Measurements from ENCODE around the gene ORC1. TPM values are rescaled to one million over a fixed set of nuclear protein-coding genes. Genes with fewer than 3 reads are reported as not detected.

ORC1 gene
- total RNA-seq, result 0.35 TPM
- long read RNA-seq, result 0 reads

DNA sequence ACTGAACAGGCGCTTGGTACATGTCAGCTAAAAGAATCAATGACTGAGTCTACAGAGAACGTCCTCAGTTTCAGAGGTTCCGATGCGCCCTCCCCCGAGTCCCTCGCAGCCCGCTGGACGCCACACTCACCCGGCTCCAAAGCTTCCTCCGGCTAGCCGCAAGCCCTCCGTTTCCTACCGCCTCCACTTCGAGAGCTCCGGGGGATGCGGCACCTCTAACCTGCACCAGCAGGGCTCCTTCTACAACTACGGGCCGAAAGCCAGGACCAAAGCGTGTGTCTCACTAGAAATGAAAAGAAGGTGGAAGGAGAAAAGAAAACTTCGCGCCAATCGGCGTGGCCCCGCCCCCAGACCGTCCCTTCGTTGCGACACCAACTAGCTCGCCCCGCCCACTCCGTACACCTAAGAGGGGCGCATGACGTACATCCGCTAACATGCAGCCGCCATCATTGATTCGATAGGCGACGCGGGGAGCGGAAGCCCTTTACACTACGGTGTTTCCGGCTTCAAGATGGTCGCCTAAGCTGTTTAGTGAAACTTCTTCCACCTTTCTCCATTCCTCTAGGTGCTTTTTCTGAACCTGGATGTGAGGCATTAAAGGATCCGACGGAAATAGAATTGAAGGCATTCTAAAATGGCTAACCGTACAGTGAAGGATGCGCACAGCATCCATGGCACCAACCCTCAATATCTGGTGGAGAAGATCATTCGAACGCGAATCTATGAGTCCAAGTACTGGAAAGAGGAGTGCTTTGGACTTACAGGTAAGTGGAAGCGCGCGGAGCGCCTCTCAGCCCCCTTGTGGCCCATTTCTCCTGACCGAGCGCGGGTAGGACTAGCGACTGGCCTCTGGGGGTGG is at the start of gene ORC1, which contains the start of gene PRPF38A:
TSS of gene ORC1 (minus strand) at position 308 of the 859 bp plus-strand sequence. CDS start 2,200 bp downstream, outside the sequence.
TSS of gene PRPF38A (plus strand) at position 487 of the 859 bp plus-strand sequence. CDS start at position 635, 148 bp downstream.
- DNase-seq (ENCODE audit: low spot score), result peak; percentile 98

DNA sequence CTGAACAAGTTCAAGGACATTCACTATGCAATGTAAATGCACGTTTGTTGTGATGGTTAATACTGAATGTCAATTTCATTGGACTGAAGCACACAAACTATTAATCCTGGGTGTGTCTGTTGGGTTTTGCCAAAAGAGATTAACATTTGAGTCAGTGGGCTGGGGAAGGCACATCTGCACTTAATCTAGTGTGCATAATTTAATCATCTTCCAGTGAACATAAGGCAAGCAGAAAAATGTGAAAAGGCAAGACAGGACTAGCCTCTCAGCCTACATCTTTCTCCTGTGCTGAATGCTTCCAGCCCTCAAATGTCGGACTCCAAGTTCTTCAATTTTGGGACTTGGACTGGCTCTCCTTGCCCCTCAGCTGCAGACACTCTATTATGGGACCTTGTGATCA is 40.2 kb upstream of the ORC1 start:
- DNase-seq (ENCODE audit: low spot score), result no peak

DNA sequence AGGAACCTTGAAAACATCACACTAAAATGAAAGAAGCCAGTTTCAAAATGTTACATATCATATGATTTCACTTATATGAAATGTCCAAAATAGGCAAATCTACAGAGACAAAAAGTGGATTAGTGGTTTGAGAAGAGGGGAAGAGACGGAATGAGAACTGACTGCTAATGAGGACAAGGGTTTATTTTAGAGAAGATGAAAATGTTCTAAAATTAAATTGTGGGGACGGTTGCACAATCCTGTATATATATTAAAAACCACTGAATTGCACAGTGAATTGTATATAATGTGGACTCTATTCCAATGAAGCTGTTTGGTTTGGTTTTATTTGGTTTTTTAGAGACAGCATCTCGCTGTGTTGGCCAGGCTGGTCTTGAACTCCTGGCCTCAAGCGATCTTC is 35.8 kb upstream of the ORC1 start:
- no peak for DNase-seq (ENCODE audit: low spot score)

DNA sequence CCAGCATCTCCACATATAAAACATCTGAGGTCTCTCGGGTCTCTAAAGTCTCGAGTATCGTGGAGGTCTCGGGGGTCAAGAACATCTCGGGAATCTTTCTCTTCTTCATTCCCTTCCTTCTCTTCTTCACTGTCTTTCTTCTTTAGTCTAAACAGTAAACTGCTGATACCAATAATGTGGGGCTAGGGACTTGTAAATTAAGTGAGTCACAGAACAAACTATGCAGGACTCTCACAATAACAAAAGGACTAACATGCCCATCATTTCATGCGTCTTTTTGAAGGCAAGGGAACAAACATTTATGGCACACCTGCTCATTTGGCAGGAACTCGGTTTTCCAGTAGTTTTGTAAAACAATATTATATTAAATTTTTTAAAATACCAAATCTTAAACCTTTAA is 32.6 kb upstream of the ORC1 start:
- DNase-seq (ENCODE audit: low spot score), result no peak

DNA sequence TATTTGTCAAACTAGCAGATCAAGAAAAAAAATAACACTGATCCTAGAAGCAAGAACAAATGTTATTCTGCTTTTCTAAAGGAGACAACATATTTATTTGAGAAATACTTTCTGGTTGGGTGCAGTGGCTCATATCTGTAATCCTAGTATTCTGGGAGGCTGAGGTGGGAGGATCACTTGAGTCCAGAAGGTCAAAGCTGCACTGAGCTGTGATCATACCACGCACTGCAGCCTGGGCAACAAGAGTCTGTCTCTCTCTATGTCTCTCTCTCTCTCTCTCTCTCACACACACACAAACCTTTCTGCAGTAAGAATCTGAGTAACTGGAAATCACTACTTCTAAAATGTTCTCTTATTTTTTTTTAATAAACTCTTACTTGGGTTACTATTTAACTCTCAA is 31.4 kb upstream of the ORC1 start:
- no peak for DNase-seq (ENCODE audit: low spot score)

DNA sequence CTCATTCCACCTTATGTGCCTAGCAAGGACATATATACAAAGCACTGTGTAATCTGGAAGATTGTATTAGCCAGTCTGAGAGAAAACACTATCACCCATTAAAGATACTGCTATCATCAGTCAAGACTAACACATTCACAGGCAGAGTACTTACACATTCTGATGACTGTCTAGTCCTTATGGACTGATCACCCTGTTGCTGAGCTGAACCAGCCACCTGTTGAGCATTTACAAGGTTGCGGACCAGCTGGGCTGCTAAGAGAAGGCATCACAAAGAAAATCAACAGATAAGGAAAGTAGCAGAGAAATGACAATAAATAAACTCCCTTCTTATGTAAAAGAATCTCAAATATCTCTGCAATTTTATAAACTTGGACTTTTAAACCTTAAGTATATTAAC is 31.0 kb upstream of the ORC1 start:
- DNase-seq (ENCODE audit: low spot score), result no peak

DNA sequence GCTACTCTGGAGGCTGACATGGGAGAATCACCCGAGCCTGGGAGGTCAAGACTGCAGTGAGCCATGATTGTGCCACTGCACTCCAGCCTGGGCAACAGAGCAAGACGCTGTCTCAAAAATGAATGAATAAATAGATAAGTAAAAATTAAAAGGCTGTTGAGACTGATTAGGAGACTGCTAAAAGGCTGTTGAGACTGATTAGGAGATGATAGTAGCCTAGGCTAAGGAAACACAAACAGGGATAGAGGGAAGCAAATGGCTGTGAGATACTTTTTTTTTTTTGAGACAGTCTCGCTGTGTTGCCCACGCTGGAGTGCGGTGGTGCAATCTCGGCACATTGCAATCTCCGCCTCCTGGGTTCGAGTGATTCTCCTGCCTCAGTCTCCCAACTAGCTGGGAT is 28.6 kb upstream of the ORC1 start:
- no peak for DNase-seq (ENCODE audit: low spot score)

DNA sequence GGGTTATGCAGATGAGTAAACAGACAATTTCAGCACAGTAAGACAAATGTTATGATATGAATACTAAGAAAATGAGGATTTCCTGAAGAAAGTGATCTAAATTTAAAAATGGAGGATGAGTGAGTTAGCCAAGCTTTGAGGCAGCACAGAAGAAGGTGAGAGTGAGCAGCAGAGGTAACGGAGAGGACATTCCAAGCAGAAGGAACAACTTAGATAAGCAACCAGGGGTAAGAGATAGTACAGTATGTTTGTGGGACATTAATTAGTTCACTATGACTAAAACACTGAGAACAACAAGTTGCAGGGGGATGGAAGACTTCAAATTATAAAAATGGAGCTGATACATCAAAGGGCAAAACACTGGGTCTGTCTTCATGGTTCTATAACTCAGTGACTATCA is 22.9 kb upstream of the ORC1 start:
- no peak for DNase-seq (ENCODE audit: low spot score)

DNA sequence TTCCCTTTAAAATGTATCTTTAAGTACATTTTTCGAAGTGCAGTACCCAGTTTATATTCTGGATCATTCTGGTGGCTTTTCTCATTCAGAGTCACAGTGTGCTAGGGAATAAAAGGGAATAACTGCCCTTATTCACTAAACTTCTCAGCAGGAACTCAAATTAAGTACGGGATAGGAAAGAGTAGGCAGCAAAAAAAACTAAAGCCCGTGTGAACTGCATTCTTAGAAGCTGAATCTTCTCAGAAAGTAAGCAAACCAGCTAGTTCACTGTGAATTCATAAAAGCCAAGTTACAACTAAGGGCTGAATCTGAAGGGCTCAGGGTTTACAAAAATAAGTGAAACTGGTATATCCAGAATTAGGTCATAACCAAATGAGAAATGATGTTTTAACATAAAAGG is 22.1 kb upstream of the ORC1 start:
- no peak for DNase-seq (ENCODE audit: low spot score)

DNA sequence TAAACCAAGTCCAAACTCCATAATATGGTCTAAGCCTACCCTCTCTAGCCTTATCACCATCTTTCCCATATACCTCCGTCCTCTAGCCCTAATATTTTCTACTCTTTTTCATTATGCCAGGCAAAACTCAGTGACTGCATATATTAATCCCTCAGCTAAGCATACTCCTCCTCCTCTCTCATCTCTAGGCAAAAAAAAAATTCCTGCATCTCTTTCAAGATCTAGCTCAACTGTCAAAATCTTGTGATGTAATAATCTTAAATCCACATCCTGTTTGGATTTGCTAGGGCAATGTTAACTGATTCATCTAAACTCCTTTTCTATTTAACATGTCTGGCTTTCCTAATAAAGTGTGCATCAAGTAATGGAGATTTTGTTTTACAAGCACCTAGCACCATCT is 20.6 kb upstream of the ORC1 start:
- no peak for DNase-seq (ENCODE audit: low spot score)

DNA sequence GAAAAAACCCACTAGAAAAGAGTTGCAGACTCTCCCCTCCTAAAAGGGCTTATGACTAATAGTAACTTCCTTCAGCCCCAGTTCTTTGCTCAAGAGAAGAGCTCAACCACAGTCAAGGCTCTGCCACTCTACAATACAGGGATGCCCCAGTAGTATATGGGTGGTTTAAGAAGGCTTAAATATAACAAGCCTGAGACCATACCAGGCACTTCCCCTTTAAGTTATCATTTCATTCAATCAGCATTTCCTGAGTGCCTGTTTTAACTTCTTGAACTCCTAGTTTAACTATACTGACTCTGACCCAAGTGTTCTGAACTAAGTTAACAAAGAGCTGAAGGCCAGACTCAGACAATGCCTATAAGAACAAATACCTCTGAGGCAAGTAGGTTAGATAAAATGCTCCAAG is 20.0 kb upstream of the ORC1 start:
- no peak for DNase-seq (ENCODE audit: low spot score)

DNA sequence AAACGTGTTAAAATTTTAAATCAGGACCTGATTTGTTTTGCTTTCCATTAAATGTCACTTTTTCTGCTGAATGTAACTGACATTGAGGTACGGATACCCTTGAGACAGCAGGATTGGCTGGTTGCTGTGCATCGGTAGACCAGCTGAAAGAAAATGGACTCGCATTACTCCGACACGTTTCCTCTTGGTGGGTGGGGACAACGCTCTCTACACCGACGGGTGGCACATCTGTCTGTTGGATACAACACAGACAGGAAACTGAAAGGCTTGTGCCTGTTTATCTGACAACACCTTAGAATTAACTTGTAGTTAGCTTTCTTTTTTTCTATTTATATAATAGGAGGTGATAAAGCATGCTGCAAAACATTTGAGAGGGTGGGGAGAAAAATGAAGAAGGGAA is 19.5 kb upstream of the ORC1 start:
- DNase-seq (ENCODE audit: low spot score), result no peak

DNA sequence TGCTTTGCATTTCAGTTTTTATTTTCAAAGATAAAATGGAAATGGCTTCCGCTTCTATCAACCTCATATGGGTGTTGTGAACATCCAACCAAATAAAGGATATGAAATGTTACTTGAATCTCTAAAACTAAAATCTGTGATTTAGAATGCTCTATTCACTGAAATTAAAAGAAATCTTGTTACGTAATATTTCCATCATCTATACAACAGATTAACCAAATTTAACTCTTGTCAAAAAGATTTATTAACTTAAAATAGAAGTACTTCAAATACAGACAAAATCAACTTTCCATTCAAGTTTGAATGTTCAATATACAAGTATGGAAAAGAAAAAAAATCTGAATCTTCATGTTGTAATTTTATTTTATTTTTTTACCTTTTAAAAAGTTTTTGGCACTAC is 18.8 kb upstream of the ORC1 start:
- DNase-seq (ENCODE audit: low spot score), result no peak

DNA sequence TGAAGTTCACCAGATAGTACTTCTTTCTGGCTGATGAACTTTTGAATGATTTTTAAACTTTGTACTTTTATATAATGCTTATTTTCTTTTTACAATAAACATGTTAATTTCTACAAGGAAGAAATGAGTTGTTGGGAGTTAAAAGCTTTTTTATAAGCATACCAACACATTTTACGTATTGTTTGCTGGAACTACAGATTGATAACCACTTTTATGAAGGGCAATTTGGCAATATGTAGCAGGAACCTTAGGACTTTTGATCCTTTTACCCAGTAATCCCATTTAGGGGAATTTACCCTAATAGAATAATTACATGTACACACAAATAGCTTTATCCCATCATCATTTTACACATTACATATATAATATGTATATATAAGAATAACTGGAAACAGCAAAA is 16.5 kb upstream of the ORC1 start:
- DNase-seq (ENCODE audit: low spot score), result no peak

DNA sequence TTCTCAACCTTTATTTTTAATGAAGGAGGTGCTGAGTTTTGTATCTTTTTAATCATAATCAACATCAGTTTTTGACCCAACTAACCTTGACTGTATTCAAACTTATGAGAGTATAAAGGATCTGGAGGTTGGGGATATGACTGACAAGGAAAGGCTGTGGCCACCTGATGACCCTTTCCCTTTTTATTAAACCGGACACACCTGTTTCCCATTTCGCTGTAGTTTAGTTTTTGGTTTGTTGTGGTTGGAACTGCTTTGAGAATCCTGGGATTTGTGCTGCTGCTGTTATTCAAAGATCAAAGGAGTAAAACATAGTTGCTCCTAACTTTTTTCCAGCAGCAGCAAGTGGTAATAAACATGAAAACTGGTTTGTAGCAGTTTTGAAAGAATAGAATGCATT is 12.6 kb upstream of the ORC1 start:
- DNase-seq (ENCODE audit: low spot score), result no peak

DNA sequence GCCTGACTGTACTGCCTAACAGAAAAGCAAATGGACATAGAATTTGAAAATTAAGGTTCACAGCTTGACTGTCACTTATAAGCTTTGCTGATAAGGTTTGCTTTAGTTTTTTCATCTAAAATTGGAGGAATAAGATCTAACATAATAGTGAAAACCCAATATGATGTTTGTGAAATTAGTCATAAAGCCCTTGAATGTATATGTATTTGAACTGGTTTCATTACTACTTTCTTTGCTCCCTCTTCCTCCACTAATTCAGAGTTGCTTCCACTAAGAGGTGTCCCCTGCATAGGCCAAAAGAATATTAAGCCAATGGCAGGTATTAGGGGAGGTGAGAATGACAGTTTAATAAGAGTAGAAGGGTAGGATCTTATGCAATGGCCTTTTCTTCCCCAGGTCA is 10.7 kb upstream of the ORC1 start:
- no peak for DNase-seq (ENCODE audit: low spot score)

DNA sequence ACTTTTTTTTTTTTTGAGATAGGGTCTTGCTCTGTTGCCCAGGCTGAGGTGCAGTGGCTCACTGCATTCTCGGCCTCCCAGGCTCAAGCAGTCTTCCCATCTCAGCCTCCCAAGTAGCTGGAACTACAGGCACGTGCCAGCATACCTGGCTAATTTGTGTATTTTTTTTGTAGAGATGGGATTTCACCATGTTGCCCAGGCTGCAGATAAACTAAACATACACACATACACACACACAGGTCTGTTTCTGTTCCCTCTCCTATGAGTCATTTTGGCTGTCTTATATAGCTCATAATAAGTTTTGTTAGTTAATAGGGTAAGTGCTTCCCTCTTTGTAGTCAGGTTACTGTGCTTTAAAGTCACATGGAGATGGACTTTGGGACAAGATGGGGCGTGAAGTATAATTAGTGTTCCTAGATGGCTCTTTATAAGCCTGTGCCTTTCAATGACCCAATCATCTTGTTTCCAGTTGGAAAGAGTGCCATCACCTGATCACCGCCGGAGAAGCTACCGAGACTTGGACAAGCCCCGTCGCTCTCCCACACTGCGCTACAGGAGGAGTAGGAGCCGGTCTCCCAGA is 9.3 kb upstream of the ORC1 start:
- DNase-seq (ENCODE audit: low spot score), result no peak

DNA sequence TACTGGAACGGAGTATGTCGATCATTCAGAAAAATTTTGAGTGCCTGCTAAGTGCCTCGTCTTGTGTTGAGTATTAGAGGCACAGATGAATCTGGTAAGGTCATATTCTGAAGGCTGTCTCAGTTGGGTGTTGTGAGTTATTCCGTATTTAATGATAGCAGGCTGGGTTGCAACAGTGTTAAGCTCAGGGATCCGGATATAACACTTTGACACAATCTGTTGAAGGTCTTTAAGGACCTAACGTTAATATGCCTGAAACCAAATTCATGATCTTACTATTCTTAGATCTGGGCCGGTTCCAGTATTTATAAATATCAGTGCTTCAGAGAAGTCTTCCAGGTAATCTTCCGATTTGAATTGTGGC is 734 bp upstream of the ORC1 start:
- no peak for DNase-seq (ENCODE audit: low spot score)

DNA sequence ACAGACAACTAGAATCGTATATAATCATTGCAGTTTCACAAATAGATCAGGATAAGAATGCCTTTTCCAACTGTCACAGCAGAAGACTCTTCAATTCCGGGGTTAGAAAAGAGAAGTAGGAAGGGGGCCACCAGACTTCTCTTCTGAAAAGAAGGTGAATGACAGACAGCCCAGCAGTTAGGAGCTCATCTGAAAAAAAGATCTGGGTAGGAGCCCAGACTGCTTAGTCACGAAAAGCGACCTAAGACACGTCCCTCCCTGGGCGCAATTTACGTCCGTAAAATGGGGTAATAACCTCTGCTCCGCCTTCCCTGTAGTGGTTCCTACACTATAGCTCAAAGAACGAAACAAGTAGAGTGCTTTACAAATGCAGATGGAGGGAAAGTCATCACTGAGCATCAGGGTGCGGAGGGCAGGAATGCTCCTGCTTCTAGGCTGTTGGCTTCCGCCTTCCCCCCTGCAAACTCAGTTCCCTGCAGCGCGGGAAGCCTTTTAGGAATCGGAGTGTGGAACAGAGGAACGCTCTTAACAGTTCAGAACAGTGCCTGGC is 582 bp downstream of the ORC1 start:
- DNase-seq (ENCODE audit: low spot score), result no peak

DNA sequence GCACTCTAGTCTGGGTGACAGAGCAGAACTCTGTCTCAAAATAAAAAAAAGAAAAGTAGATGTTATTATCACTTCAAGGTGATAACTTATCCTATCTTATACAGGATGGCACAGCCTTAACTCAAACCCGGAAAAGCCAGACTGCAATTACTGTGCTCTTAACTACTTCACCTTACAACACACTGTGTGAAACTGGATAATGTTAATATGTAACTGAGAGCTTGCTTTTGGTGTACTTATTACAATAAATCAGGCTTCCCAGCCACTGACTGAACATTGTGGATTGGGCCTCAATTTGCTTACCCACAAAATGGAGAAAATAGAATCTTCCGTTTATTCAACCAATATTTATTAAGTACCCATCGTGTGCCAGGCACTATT is 1.4 kb downstream of the ORC1 start:
- DNase-seq (ENCODE audit: low spot score), result no peak

DNA sequence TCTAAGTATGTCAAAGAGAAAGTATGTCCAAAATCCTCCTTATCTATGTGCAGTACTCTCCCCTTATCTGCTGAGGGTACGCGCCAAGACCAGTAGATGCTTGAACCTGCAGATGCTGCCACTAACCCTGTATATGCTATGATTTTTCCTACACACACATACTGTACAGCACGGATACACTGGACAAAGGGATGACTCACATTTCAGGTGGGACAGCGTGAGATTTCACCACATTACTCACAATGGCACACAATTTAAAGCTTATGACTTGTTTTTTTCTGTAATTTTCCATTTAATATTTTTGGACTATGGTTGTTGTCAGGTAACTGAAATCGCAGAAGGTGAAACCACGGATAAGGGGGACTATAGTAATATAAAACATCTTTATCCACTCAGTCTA is 4.1 kb downstream of the ORC1 start:
- DNase-seq (ENCODE audit: low spot score), result no peak

DNA sequence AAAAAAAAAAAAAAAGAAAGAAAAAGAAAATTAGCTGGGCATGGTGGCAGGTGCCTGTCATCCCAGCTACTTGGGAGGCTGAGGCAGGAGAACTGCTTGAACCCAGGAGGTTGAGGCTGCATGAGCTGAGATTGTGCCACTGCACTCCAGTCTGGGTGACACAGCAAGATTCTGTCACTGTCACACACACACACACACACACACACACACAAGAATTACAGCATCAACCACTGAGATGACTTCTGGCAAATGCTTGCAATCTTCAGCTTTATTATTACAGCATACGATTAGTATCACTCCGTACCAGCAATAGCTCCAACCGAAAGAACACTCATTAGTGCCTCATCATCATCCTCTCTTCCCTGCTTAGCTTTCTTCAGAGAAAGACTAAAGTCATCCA is 4.6 kb downstream of the ORC1 start:
- no peak for DNase-seq (ENCODE audit: low spot score)

DNA sequence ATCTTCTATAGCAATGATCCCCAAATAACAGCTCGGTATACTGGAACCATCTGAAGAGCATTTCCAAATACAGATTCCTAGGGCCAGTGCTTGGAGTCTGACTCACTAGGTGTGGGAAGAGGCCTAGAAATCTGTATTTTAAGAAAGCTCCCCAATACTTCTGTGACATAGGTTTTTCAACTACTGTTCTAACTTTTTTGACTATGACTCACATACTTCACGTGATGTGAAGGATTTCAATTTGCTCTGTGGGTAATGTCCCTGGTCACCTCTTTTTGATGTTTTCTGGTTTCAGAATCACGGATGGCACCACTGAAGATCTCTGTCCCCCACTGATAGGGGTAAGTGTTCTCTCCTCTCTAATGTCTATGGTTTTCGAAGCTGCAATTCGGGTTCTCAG is 11.0 kb downstream of the ORC1 start:
- DNase-seq (ENCODE audit: low spot score), result no peak

All from mesenteric fat pad (tissue), 1 donor.